Measurements from ENCODE around the gene NHLRC3.
"Not testable (repeated sequence)": the region's sequence is repeated elsewhere in the genome, so short reads cannot be mapped to it uniquely, and the experiment has no call there.

Gene NHLRC3

GRCh38 chr13:39047560-39047959 lies 9.3 kb downstream of the NHLRC3 start:
- Histone ChIP-seq H3K4me3 (ENCODE audit: low read length) (no peak overlapping the region), H3K9me3 (ENCODE audit: control insufficient read depth, low read depth, low read length) (no peaks in the 10 kb centered on the region), H3K9ac (ENCODE audit: low read length) (no peak overlapping the region), H3K27me3 (ENCODE audit: control insufficient read depth, insufficient read depth, low read length) (no peaks in the 10 kb centered on the region), H3K36me3 (ENCODE audit: control insufficient read depth, low read depth, low read length) (no peaks in the 10 kb centered on the region), H3K4me1 (ENCODE audit: control insufficient read depth, low read depth, low read length) (peaks cover 19% of the 10 kb centered on the region), H3K27ac (ENCODE audit: low read length) (no peak overlapping the region)

DNA sequence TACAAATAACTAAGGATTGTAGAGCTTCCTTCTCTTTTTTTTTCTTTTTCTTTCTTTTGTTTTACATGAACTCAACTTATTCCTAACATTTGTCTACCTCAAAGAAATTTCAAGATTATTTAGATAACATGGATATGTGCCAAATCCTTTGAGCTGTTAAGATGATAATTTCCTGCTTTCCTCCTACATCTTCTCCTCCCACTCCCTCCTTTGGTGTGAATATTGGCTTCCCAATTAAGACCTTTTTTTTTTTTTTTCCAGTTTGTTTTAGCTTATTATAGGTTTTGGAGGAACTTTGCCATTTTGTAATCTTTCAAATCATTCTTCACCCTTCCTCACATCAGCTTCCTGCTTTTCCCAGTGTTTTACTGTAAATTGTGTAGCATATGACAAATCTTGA lies 10.6 kb downstream of the NHLRC3 start:
- Histone ChIP-seq H3K4me1 (ENCODE audit: control insufficient read depth, low read depth, low read length) (peaks cover 19% of the 10 kb centered on the region), H3K36me3 (ENCODE audit: control insufficient read depth, low read depth, low read length) (no peaks in the 10 kb centered on the region), H3K4me3 (ENCODE audit: low read length) (no peak overlapping the region), H3K27me3 (ENCODE audit: control insufficient read depth, insufficient read depth, low read length) (no peaks in the 10 kb centered on the region), H3K27ac (ENCODE audit: low read length) (no peak overlapping the region), H3K9me3 (ENCODE audit: control insufficient read depth, low read depth, low read length) (no peaks in the 10 kb centered on the region), H3K9ac (ENCODE audit: low read length) (no peak overlapping the region)

- no peak overlapping the region for H3K9ac ChIP-seq (ENCODE audit: low read length)
- H3K9me3 ChIP-seq (ENCODE audit: control insufficient read depth, low read depth, low read length): no peaks in the 10 kb centered on the region
- no peak overlapping the region for H3K27ac ChIP-seq (ENCODE audit: low read length)
- peaks cover 19% of the 10 kb centered on the region for H3K4me1 ChIP-seq (ENCODE audit: control insufficient read depth, low read depth, low read length)
- no peaks in the 10 kb centered on the region for H3K27me3 ChIP-seq (ENCODE audit: control insufficient read depth, insufficient read depth, low read length)
- no peak overlapping the region for H3K4me3 ChIP-seq (ENCODE audit: low read length)
- H3K36me3 ChIP-seq (ENCODE audit: control insufficient read depth, low read depth, low read length): no peaks in the 10 kb centered on the region
Measured at GRCh38 chr13:39049274-39049673, 11.0 kb downstream of the NHLRC3 start.

GRCh38 chr13:39051157-39051556 lies 12.9 kb downstream of the NHLRC3 start:
- no peaks in the 10 kb centered on the region for H3K27me3 ChIP-seq (ENCODE audit: control insufficient read depth, insufficient read depth, low read length)
- no peaks in the 10 kb centered on the region for H3K9me3 ChIP-seq (ENCODE audit: control insufficient read depth, low read depth, low read length)
- no peak overlapping the region for H3K27ac ChIP-seq (ENCODE audit: low read length)
- H3K4me3 ChIP-seq (ENCODE audit: low read length): no peak overlapping the region
- H3K9ac ChIP-seq (ENCODE audit: low read length): no peak overlapping the region
- H3K4me1 ChIP-seq (ENCODE audit: control insufficient read depth, low read depth, low read length): peaks cover 19% of the 10 kb centered on the region
- H3K36me3 ChIP-seq (ENCODE audit: control insufficient read depth, low read depth, low read length): no peaks in the 10 kb centered on the region

- Histone ChIP-seq H3K4me1 (ENCODE audit: control insufficient read depth, low read depth, low read length) (peaks cover 6% of the 10 kb centered on the region), H3K27me3 (ENCODE audit: control insufficient read depth, insufficient read depth, low read length) (no peaks in the 10 kb centered on the region)
Measured at GRCh38 chr13:39052944-39053343, 14.7 kb downstream of the NHLRC3 start.

DNA sequence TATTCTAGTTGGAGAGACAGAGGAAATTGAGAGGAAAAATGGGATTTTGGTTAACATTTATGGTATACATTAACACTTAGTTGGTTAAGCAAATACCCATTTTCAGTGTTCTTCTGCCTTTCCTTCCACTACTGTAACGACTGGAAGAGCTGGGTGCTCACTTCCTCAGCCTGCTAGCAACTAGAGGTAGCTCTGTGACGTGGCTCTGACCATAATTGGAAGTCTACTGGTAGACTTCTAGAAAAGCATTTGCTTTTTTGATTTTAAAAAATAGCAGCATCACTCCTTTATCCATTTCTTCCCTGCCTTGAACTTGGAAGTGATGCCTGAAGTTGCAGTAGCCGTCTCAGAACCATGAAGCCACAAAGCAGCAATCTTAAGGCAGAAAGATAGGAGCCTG lies 15.9 kb downstream of the NHLRC3 start:
- H3K9ac ChIP-seq (ENCODE audit: low read length): no peak overlapping the region
- no peaks in the 10 kb centered on the region for H3K4me1 ChIP-seq (ENCODE audit: control insufficient read depth, low read depth, low read length)
- H3K4me3 ChIP-seq (ENCODE audit: low read length): no peak overlapping the region
- no peaks in the 10 kb centered on the region for H3K9me3 ChIP-seq (ENCODE audit: control insufficient read depth, low read depth, low read length)
- no peak overlapping the region for H3K27ac ChIP-seq (ENCODE audit: low read length)
- no peaks in the 10 kb centered on the region for H3K36me3 ChIP-seq (ENCODE audit: control insufficient read depth, low read depth, low read length)
- H3K27me3 ChIP-seq (ENCODE audit: control insufficient read depth, insufficient read depth, low read length): no peaks in the 10 kb centered on the region

More at GRCh38 chr13:39052944-39053343, 14.7 kb downstream of the NHLRC3 start:
- Histone ChIP-seq H3K27ac (ENCODE audit: low read length) (no peak overlapping the region), H3K4me3 (ENCODE audit: low read length) (no peak overlapping the region), H3K36me3 (ENCODE audit: control insufficient read depth, low read depth, low read length) (no peaks in the 10 kb centered on the region), H3K9ac (ENCODE audit: low read length) (no peak overlapping the region), H3K9me3 (ENCODE audit: control insufficient read depth, low read depth, low read length) (no peaks in the 10 kb centered on the region)

DNA sequence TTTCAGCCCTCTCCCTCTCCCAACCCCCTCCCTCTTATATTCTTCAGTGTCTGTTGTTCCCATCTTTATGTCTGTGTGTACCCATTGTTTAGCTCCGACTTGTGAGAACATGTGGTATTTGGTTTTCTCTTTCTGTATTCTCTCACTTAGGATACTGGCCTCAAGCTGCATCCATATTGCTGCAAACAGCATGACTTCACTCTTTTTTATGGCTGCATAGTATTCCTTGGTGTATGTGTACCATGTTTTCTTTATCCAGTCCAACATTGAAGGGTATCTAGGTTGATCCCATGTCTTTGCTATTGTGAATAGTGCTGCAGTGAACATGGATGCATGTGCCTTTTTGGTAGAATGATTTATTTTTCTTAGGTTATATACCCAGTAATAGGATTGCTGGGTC lies 17.8 kb downstream of the NHLRC3 start:
- Histone ChIP-seq H3K9ac (ENCODE audit: low read length) (no peak overlapping the region), H3K4me3 (ENCODE audit: low read length) (no peak overlapping the region), H3K27ac (ENCODE audit: low read length) (no peak overlapping the region), H3K4me1 (ENCODE audit: control insufficient read depth, low read depth, low read length) (no peaks in the 10 kb centered on the region), H3K27me3 (ENCODE audit: control insufficient read depth, insufficient read depth, low read length) (no peaks in the 10 kb centered on the region), H3K36me3 (ENCODE audit: control insufficient read depth, low read depth, low read length) (no peaks in the 10 kb centered on the region), H3K9me3 (ENCODE audit: control insufficient read depth, low read depth, low read length) (no peaks in the 10 kb centered on the region)

DNA sequence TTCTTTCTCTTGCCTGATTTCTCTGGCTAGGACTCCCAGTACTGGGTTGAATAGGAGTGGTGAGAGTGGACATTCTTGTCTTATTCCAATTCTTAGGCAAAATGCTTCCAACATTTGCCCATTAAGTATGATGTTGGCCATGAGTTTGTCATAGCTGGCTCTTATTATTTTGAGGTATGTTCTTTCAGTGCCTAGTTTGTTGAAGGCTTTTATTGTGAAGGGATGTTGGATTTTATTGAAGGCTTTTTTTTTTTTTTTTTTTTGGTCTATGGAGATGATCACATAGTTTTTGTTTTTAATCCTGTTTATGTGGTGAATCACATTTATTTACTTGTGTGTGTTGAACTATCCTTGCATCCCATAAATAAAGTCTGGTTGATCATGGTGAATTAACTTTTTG lies 19.8 kb downstream of the NHLRC3 start:
- Histone ChIP-seq H3K9ac (ENCODE audit: low read length) (no peak overlapping the region), H3K4me3 (ENCODE audit: low read length) (no peak overlapping the region), H3K9me3 (ENCODE audit: control insufficient read depth, low read depth, low read length) (no peaks in the 10 kb centered on the region), H3K27me3 (ENCODE audit: control insufficient read depth, insufficient read depth, low read length) (no peaks in the 10 kb centered on the region), H3K36me3 (ENCODE audit: control insufficient read depth, low read depth, low read length) (no peaks in the 10 kb centered on the region), H3K4me1 (ENCODE audit: control insufficient read depth, low read depth, low read length) (no peaks in the 10 kb centered on the region), H3K27ac (ENCODE audit: low read length) (no peak overlapping the region)

DNA sequence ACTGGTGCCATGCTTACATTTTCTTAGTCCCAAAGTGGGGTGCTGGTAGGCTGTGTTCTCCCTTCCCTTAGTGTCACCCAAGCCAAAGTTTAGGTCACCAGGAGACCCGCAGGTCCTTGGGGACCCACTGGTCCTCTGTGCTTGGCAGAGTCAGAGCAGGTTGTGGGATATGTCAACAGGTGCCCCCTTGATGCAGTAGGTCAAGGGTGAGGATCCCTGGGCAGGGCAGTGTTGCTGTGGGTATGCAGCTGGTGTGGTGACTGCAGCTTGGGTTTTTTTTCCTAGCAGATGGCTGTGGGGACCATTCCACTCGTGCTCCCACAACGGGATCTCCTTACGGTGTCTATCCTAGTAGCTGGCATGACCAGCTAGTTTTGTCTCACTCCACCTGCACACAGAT lies 23.7 kb downstream of the NHLRC3 start:
- no peaks in the 10 kb centered on the region for H3K27me3 ChIP-seq (ENCODE audit: control insufficient read depth, insufficient read depth, low read length)
- no peak overlapping the region for H3K9ac ChIP-seq (ENCODE audit: low read length)
- no peak overlapping the region for H3K27ac ChIP-seq (ENCODE audit: low read length)
- H3K9me3 ChIP-seq (ENCODE audit: control insufficient read depth, low read depth, low read length): no peaks in the 10 kb centered on the region
- no peaks in the 10 kb centered on the region for H3K4me1 ChIP-seq (ENCODE audit: control insufficient read depth, low read depth, low read length)
- H3K36me3 ChIP-seq (ENCODE audit: control insufficient read depth, low read depth, low read length): no peaks in the 10 kb centered on the region
- no peak overlapping the region for H3K4me3 ChIP-seq (ENCODE audit: low read length)

- H3K9ac ChIP-seq (ENCODE audit: low read length): no peak overlapping the region
- no peak overlapping the region for H3K27ac ChIP-seq (ENCODE audit: low read length)
- H3K4me1 ChIP-seq (ENCODE audit: control insufficient read depth, low read depth, low read length): no peaks in the 10 kb centered on the region
- no peak overlapping the region for H3K4me3 ChIP-seq (ENCODE audit: low read length)
- H3K27me3 ChIP-seq (ENCODE audit: control insufficient read depth, insufficient read depth, low read length): no peaks in the 10 kb centered on the region
- H3K36me3 ChIP-seq (ENCODE audit: control insufficient read depth, low read depth, low read length): no peaks in the 10 kb centered on the region
- no peaks in the 10 kb centered on the region for H3K9me3 ChIP-seq (ENCODE audit: control insufficient read depth, low read depth, low read length)
Measured at GRCh38 chr13:39072842-39073241, 34.6 kb downstream of the NHLRC3 start.

- Histone ChIP-seq H3K36me3 (ENCODE audit: control insufficient read depth, low read depth, low read length) (no peaks in the 10 kb centered on the region), H3K27me3 (ENCODE audit: control insufficient read depth, insufficient read depth, low read length) (no peaks in the 10 kb centered on the region), H3K9ac (ENCODE audit: low read length) (no peak overlapping the region), H3K27ac (ENCODE audit: low read length) (no peak overlapping the region), H3K9me3 (ENCODE audit: control insufficient read depth, low read depth, low read length) (no peaks in the 10 kb centered on the region), H3K4me1 (ENCODE audit: control insufficient read depth, low read depth, low read length) (no peaks in the 10 kb centered on the region), H3K4me3 (ENCODE audit: low read length) (no peak overlapping the region)
Measured at GRCh38 chr13:39073983-39074382, 35.7 kb downstream of the NHLRC3 start.

- not testable (repeated sequence) for H3K36me3 ChIP-seq (ENCODE audit: control insufficient read depth, low read depth, low read length); H3K9ac ChIP-seq (ENCODE audit: low read length); H3K27ac ChIP-seq (ENCODE audit: low read length); H3K9me3 ChIP-seq (ENCODE audit: control insufficient read depth, low read depth, low read length); H3K4me1 ChIP-seq (ENCODE audit: control insufficient read depth, low read depth, low read length); H3K27me3 ChIP-seq (ENCODE audit: control insufficient read depth, insufficient read depth, low read length); H3K4me3 ChIP-seq (ENCODE audit: low read length)
Measured at GRCh38 chr13:39086251-39086945, 48.1 kb downstream of the NHLRC3 start.
